H1 (cell line): Measurements from ENCODE around the gene PLXNB2. TPM values are rescaled to one million over a fixed set of nuclear protein-coding genes. Genes with fewer than 3 reads are reported as not detected.

Source experiments
- CTCF ChIA-PET: fragments of 300-600 bp; sonication (Branson Sonifier 250); formaldehyde crosslinking; loops from one replicate; lab custom pipeline; 2021; ENCODE audit not compliant: partially characterized antibody; lab: Charles Lee
- POLR2A ChIA-PET: fragments of 300-600 bp; sonication (Branson Sonifier 250); formaldehyde crosslinking; loops from one replicate; lab custom pipeline; 2021; ENCODE audit warnings: inconsistent platforms; ENCODE audit not compliant: partially characterized antibody; lab: Charles Lee
- DNase-seq, 2 experiments: peaks; one replicate each; pipeline versions ENCODE4 v3.0.0 to v3.0.0-alpha.2; 2010 to 2022; ENCODE audit warnings: low spot score in 2 of 2, low read depth in 1 of 2, mixed read lengths in 1 of 2
- FAIRE-seq: peaks from 2 replicates; lab custom pipeline; 2011; peaks lifted over from hg19 to GRCh38; lab: Jason Lieb, UNC
- H2AFZ ChIP-seq: 2 replicates; pipeline ENCODE4 v1.8.1; 2012; ENCODE audit warnings: low read length, inconsistent platforms
- H2AK5ac ChIP-seq: 2 replicates; pipeline ENCODE4 v1.6.1; 2013; ENCODE audit warnings: low read depth, low read length
- H2BK120ac ChIP-seq: replicated peaks from 2 replicates; pipeline ENCODE3; 2013; ENCODE audit warnings: low read depth, low read length, inconsistent platforms
- H2BK12ac ChIP-seq: 2 replicates; pipeline ENCODE4 v1.6.1; 2013; ENCODE audit warnings: low read depth, low read length
- H2BK15ac ChIP-seq: 2 replicates; pipeline ENCODE4 v1.6.1; 2013; ENCODE audit warnings: low read length
- H2BK20ac ChIP-seq: 2 replicates; pipeline ENCODE4 v1.6.1; 2013; ENCODE audit warnings: low read length
- H2BK5ac ChIP-seq: 2 replicates; pipeline ENCODE4 v1.6.1; 2013; ENCODE audit warnings: low read depth, low read length
- H3K14ac ChIP-seq: 2 replicates; pipeline ENCODE4 v1.6.1; 2013; ENCODE audit warnings: inconsistent platforms; ENCODE audit not compliant: insufficient read length
- H3K18ac ChIP-seq: 2 replicates; pipeline ENCODE4 v1.6.1; 2013; ENCODE audit warnings: low read length; ENCODE audit errors: extremely low read depth
- H3K23ac ChIP-seq: 2 replicates; pipeline ENCODE4 v1.6.1; 2013; ENCODE audit warnings: inconsistent platforms; ENCODE audit not compliant: insufficient read length
- H3K23me2 ChIP-seq: 2 replicates; pipeline ENCODE4 v1.6.1; 2013; ENCODE audit warnings: low read depth, low read length
- H3K27ac ChIP-seq: 2 replicates; pipeline ENCODE4 v1.6.1; 2011; ENCODE audit warnings: low read depth, low read length, inconsistent platforms
- H3K27me3 ChIP-seq, 4 experiments: replicated peaks in 1 of 4; 1 replicate in 1 of 4; 2 replicates in 3 of 4; pipeline versions ENCODE4 v1.6.1 to v1.8.1; 2011 to 2013; ENCODE audit warnings: low read length in 3 of 4, mild to moderate bottlenecking in 3 of 4, inconsistent platforms in 2 of 4, mixed read lengths in 2 of 4, moderate library complexity in 1 of 4; ENCODE audit not compliant: control insufficient read depth in 3 of 4, insufficient read depth in 3 of 4; ENCODE audit errors: extremely low read depth in 1 of 4
- H3K36me3 ChIP-seq, 4 experiments: 2 replicates each; pipeline versions ENCODE4 v1.6.1 to v1.8.1; 2011 to 2013; ENCODE audit warnings: mild to moderate bottlenecking in 4 of 4, low read length in 3 of 4, moderate library complexity in 2 of 4, control low read depth in 1 of 4, inconsistent platforms in 1 of 4; ENCODE audit not compliant: insufficient read depth in 4 of 4, control insufficient read depth in 2 of 4
- H3K4ac ChIP-seq: replicated peaks from 2 replicates; pipeline ENCODE3; 2013; ENCODE audit warnings: low read length, low read depth, mixed read lengths, inconsistent platforms; ENCODE audit not compliant: insufficient read length
- H3K4me1 ChIP-seq, 4 experiments: replicated peaks in 1 of 4; 1 replicate in 1 of 4; 2 replicates in 3 of 4; pipeline versions ENCODE4 v1.6.1 to v1.8.1; 2011 to 2013; ENCODE audit warnings: low read length in 3 of 4, inconsistent platforms in 2 of 4, mixed read lengths in 1 of 4; ENCODE audit not compliant: insufficient read depth in 4 of 4, control insufficient read depth in 3 of 4
- H3K4me2 ChIP-seq, 2 experiments: 2 replicates each; pipeline versions ENCODE4 v1.6.1 to v1.8.1; 2011 to 2013; ENCODE audit warnings: low read depth in 2 of 2, low read length in 2 of 2, control low read depth in 1 of 2, inconsistent platforms in 1 of 2, mild to moderate bottlenecking in 1 of 2; ENCODE audit not compliant: insufficient read depth in 1 of 2
- H3K4me3 ChIP-seq, 4 experiments: fragments of 200-600, 300-600 bp in 1 of 4; sonication (generic), shearing (Covaris generic), sonication (Bioruptor Twin) in 1 of 4; 2 replicates each; pipeline versions ENCODE4 v1.5.1 to v1.8.1; 2011 to 2016; ENCODE audit warnings: low read length in 4 of 4, low read depth in 3 of 4, control low read depth in 2 of 4, inconsistent platforms in 2 of 4, mild to moderate bottlenecking in 2 of 4, mixed read lengths in 1 of 4, moderate library complexity in 1 of 4; ENCODE audit not compliant: insufficient read depth in 2 of 4; ENCODE audit errors: extremely low read depth in 1 of 4
- H3K56ac ChIP-seq: replicated peaks from 2 replicates; pipeline ENCODE3; 2013; ENCODE audit warnings: low read depth, mild to moderate bottlenecking, mixed read lengths, low read length, inconsistent platforms; ENCODE audit not compliant: insufficient read length
- H3K79me1 ChIP-seq: 2 replicates; pipeline ENCODE4 v1.6.1; 2013; ENCODE audit warnings: low read depth, low read length, control low read depth
- H3K79me2 ChIP-seq, 2 experiments: 2 replicates each; pipeline versions ENCODE4 v1.6.1 to v1.8.1; 2012 to 2013; ENCODE audit warnings: low read length in 2 of 2, mild to moderate bottlenecking in 2 of 2, inconsistent platforms in 1 of 2; ENCODE audit not compliant: insufficient read depth in 2 of 2, control insufficient read depth in 1 of 2
- H3K9ac ChIP-seq, 4 experiments: replicated peaks in 1 of 4; 1 replicate in 1 of 4; 2 replicates in 3 of 4; pipeline versions ENCODE4 v1.6.1 to v1.8.1; 2011 to 2013; ENCODE audit warnings: low read depth in 3 of 4, low read length in 3 of 4, control low read depth in 2 of 4, mild to moderate bottlenecking in 2 of 4, moderate library complexity in 2 of 4, inconsistent platforms in 1 of 4; ENCODE audit errors: extremely low read depth in 1 of 4
- H3K9me3 ChIP-seq, 2 experiments: 2 replicates each; pipeline versions ENCODE4 v1.6.1 to v1.8.1; 2012 to 2013; ENCODE audit warnings: mild to moderate bottlenecking in 2 of 2, moderate library complexity in 2 of 2, control low read depth in 1 of 2, inconsistent platforms in 1 of 2, low read depth in 1 of 2, low read length in 1 of 2, mixed read lengths in 1 of 2; ENCODE audit not compliant: insufficient read depth in 2 of 2
- H4K20me1 ChIP-seq, 2 experiments: replicated peaks in 1 of 2; 2 replicates each; pipeline versions ENCODE3 to v1.8.1; 2011 to 2013; ENCODE audit warnings: inconsistent platforms in 2 of 2, low read length in 2 of 2, mild to moderate bottlenecking in 1 of 2; ENCODE audit not compliant: insufficient read depth in 2 of 2, control insufficient read depth in 1 of 2
- H4K5ac ChIP-seq: 2 replicates; pipeline ENCODE4 v1.6.1; 2013; ENCODE audit warnings: low read length, low read depth, mixed read lengths, inconsistent platforms; ENCODE audit not compliant: insufficient read length
- H4K8ac ChIP-seq: 2 replicates; pipeline ENCODE4 v1.8.0; 2013; ENCODE audit warnings: mild to moderate bottlenecking, moderate library complexity, low read length, inconsistent platforms; ENCODE audit not compliant: insufficient read depth; ENCODE audit errors: extremely low read depth
- H4K91ac ChIP-seq: replicated peaks from 2 replicates; pipeline ENCODE3; 2013; ENCODE audit warnings: low read length, mixed read lengths, inconsistent platforms; ENCODE audit not compliant: insufficient read length
- BRCA1 ChIP-seq: IDR thresholded peaks from 2 replicates; pipeline ENCODE4 v1.6.1; 2012; ENCODE audit warnings: low read depth, low read length, improper control_type of control experiment
- CBX5 ChIP-seq: fragments of 300-800, 300-1000 bp; sonication (generic); IDR thresholded peaks from 2 replicates; pipeline ENCODE4 v1.7.1; 2016; ENCODE audit warnings: antibody characterized with exemption, low read length, low read depth
- CREB1 ChIP-seq: IDR thresholded peaks from 2 replicates; pipeline ENCODE4 v1.6.1; 2012; ENCODE audit warnings: inconsistent platforms
- CTBP2 ChIP-seq: IDR thresholded peaks from 2 replicates; pipeline ENCODE4 v1.7.0; 2011; ENCODE audit warnings: borderline replicate concordance, mild to moderate bottlenecking, moderate library complexity, mixed read lengths, low read length; ENCODE audit not compliant: insufficient read depth, insufficient read length
- EGR1 ChIP-seq: IDR thresholded peaks from 2 replicates; pipeline ENCODE4 v1.6.1; 2011; ENCODE audit warnings: low read depth, low read length, borderline replicate concordance
- EP300 ChIP-seq, 2 experiments: IDR thresholded peaks; 1 replicate in 1 of 2; 2 replicates in 1 of 2; pipeline ENCODE4 v1.6.1; 2011 to 2012; ENCODE audit warnings: low read depth in 2 of 2, low read length in 2 of 2, mild to moderate bottlenecking in 2 of 2, borderline replicate concordance in 1 of 2, inconsistent platforms in 1 of 2, moderate library complexity in 1 of 2
- FOSL1 ChIP-seq: IDR thresholded peaks from 2 replicates; pipeline ENCODE4 v1.6.1; 2011; ENCODE audit warnings: mild to moderate bottlenecking, low read depth, low read length, moderate library complexity; ENCODE audit not compliant: insufficient read depth
- GTF2F1 ChIP-seq: IDR thresholded peaks from 2 replicates; pipeline ENCODE4 v1.6.1; 2012; ENCODE audit warnings: low read depth, low read length, improper control_type of control experiment, borderline replicate concordance
- JUN ChIP-seq: IDR thresholded peaks from 2 replicates; pipeline ENCODE4 v1.6.1; 2011; ENCODE audit warnings: low read depth, mild to moderate bottlenecking, improper control_type of control experiment, low read length
- JUND ChIP-seq: IDR thresholded peaks from 2 replicates; pipeline ENCODE4 v1.6.1; 2011; ENCODE audit warnings: mild to moderate bottlenecking, improper control_type of control experiment, low read length
- PHF8 ChIP-seq: fragments of 200-600 bp; sonication (generic); conservative IDR thresholded peaks from 2 replicates; pipeline ENCODE4 v1.7.1; 2012; ENCODE audit warnings: low read depth, mild to moderate bottlenecking, inconsistent platforms, low read length, moderate library complexity
- RBBP5 ChIP-seq: IDR thresholded peaks from 2 replicates; pipeline ENCODE4 v1.7.1; 2012; ENCODE audit warnings: low read depth, mild to moderate bottlenecking, inconsistent platforms, low read length, moderate library complexity, borderline replicate concordance
- SIN3A ChIP-seq, 2 experiments: IDR thresholded peaks in 1 of 2; conservative IDR thresholded peaks in 1 of 2; 2 replicates each; pipeline ENCODE4 v1.6.1; 2011 to 2012; ENCODE audit warnings: low read length in 2 of 2, improper control_type of control experiment in 1 of 2, low read depth in 1 of 2, mild to moderate bottlenecking in 1 of 2
- SIX5 ChIP-seq: IDR thresholded peaks from 2 replicates; pipeline ENCODE4 v1.6.1; 2011; ENCODE audit warnings: mild to moderate bottlenecking, low read depth, low read length
- WGBS, 2 experiments: shearing (Covaris generic) in 1 of 2; methylation state at CpG; one replicate each; pipeline versions ENCODE4 v1.1.6 to v1.1.7; 2013 to 2015; ENCODE audit warnings: low lambda C conversion rate in 2 of 2, mixed read lengths in 2 of 2, inconsistent platforms in 1 of 2, low coverage in 1 of 2, missing lambda C conversion rate in 1 of 2; ENCODE audit not compliant: insufficient replicate concordance in 2 of 2, insufficient coverage in 1 of 2, insufficient read length in 1 of 2; ENCODE audit errors: extremely low coverage in 1 of 2, missing lambda C conversion rate in 1 of 2; 5-methylcytosine and 5-hydroxymethylcytosine counted together
- polyA plus RNA-seq, 7 experiments: library from polyadenylated mRNA; depleted of rRNA in 3 of 7; stranded (reverse) in 5 of 7; unstranded in 2 of 7; fragments of >200 nt in 5 of 7; fragments of 200-250 nt in 2 of 7; gene quantifications; 1 replicate in 5 of 7; 2 replicates in 1 of 7; 4 replicates in 1 of 7; pipeline versions ENCODE4 v1.2.1 to v1.2.3, GENCODE V29; 2011 to 2013; ENCODE audit warnings: missing spikeins in 2 of 7, mixed read lengths in 2 of 7
- total RNA-seq: library from RNA; stranded (reverse); fragmentation: NEBNext Ultra II Directional; extraction: Animal tissue kit (Norgen Biotek cat#: 25700); gene quantifications from 2 replicates; pipeline ENCODE4 v1.2.1, GENCODE V29; 2021

Gene PLXNB2
- total and polyA plus RNA-seq, 2 of the 8 experiments (the other 6 are each of a cell fraction or from before 2014, with no cell fraction given): 58.3 to 92.8 TPM

GRCh38 chr22:50298266-50298637 lies 9.2 kb downstream of the PLXNB2 start:
- Histone ChIP-seq H3K79me2 (peaks cover 0 to 32% of the 10 kb centered on the region in 2 experiments; a peak in 3 of 4 replicates), H3K4me2 (no peak overlapping the region; a peak in 2 of 4 replicates), H4K20me1 (peaks cover 16 to 31% of the 10 kb centered on the region in 2 experiments), H3K4me3 (no peak overlapping the region), H2AK5ac (no peak overlapping the region), H3K4me1 (peaks cover 0 to 33% (median 19%) of the 10 kb centered on the region in 4 experiments; a peak in 6 of 7 replicates), H3K56ac (no peak overlapping the region), H3K14ac (no peak overlapping the region), H4K91ac (no peak overlapping the region), H2BK120ac (no peak overlapping the region), H3K23me2 (peaks cover 9% of the 10 kb centered on the region; the same call in 1 of the 2 replicates), H3K27me3 (no peaks in the 10 kb centered on the region; a peak in 2 of 7 replicates), H3K18ac (no peak overlapping the region), H3K36me3 (no peaks in the 10 kb centered on the region), H3K9me3 (no peaks in the 10 kb centered on the region), H3K27ac (no peak overlapping the region), H2BK5ac (no peak overlapping the region), H3K79me1 (peaks cover 22% of the 10 kb centered on the region), H4K5ac (no peak overlapping the region), H3K4ac (no peak overlapping the region), H2BK12ac (no peak overlapping the region), H2BK20ac (no peak overlapping the region), H2AFZ (no peak overlapping the region), H2BK15ac (no peak overlapping the region), H3K9ac (no peak overlapping the region), H3K23ac (no peak overlapping the region), H4K8ac (no peak overlapping the region)
- no peak for FAIRE-seq
- DNase-seq: no peak
- 95% methylated on average over 2 of the region's 4 CpGs; no CpG with 5 or more reads in 1 of the 2 experiments for WGBS, 2 experiments
- ChIA-PET CTCF (interaction anchor here (0.9 to 2.6 kb wide), 4 partner anchors 22 to 50 kb away, joined by 3 to 11 read pairs (median 7); no protein-coding TSS in a partner anchor), POLR2A (interaction anchor here (0.8 to 1.1 kb wide), 2 partner anchors 8 to 25 kb away, joined by 4 to 5 read pairs; no protein-coding TSS in a partner anchor)
- TF ChIP-seq CBX5 (no peak), JUN (no peak), SIX5 (no peak), EP300 (IDR thresholded peaks at IDR 0.05; ENCODE audit: borderline replicate concordance in 1 of 2, low read depth in 2 of 2, low read length in 2 of 2) (no peak), RBBP5 (no peak), JUND (no peak), CTBP2 (no peak), EGR1 (no peak), SIN3A (conservative IDR thresholded peaks at IDR 0.05 in 1 of 2, IDR thresholded peaks at IDR 0.05 in 1 of 2; ENCODE audit: low read depth in 1 of 2, low read length in 2 of 2) (no peak), FOSL1 (no peak), GTF2F1 (no peak), BRCA1 (no peak), CREB1 (no peak), PHF8 (no peak)
